DOHH2 (cell line): ENCODE results near the gene PTP4A2.

Experiments
- H3F3A ChIP-seq: fragments of 200-600 bp; sonication (generic), shearing (Covaris generic); 2 replicates; pipeline ENCODE4 v1.6.0; 2016; ENCODE audit warnings: antibody characterized with exemption, mild to moderate bottlenecking; ENCODE audit not compliant: control insufficient read depth, insufficient read depth
- H3K27ac ChIP-seq: fragments of 200-600 bp; sonication (generic); 2 replicates; pipeline ENCODE4 v1.5.1; 2014; ENCODE audit warnings: low read depth, mild to moderate bottlenecking, low read length, moderate library complexity
- H3K27me3 ChIP-seq: fragments of 200-600 bp; sonication (generic); 2 replicates; pipeline ENCODE4 v1.6.1; 2014; ENCODE audit warnings: mild to moderate bottlenecking, low read length, mixed read lengths; ENCODE audit not compliant: control insufficient read depth
- H3K36me3 ChIP-seq: fragments of 200-600 bp; sonication (generic); 2 replicates; pipeline ENCODE4 v1.6.1; 2014; ENCODE audit warnings: mild to moderate bottlenecking, low read length, moderate library complexity, mixed read lengths; ENCODE audit not compliant: control insufficient read depth
- H3K4me1 ChIP-seq: fragments of 200-600 bp; sonication (generic); 2 replicates; pipeline ENCODE4 v1.6.1; 2014; ENCODE audit warnings: mild to moderate bottlenecking, low read length, mixed read lengths; ENCODE audit not compliant: control insufficient read depth
- H3K4me2 ChIP-seq: fragments of 200-600 bp; sonication (generic); 2 replicates; pipeline ENCODE4 v1.6.0; 2014; ENCODE audit warnings: mild to moderate bottlenecking, low read length, moderate library complexity
- H3K4me3 ChIP-seq: fragments of 200-600 bp; sonication (generic); 2 replicates; pipeline ENCODE4 v1.5.1; 2014; ENCODE audit warnings: mild to moderate bottlenecking, low read length, mixed read lengths
- H3K79me2 ChIP-seq: fragments of 200-600 bp; sonication (generic); 2 replicates; pipeline ENCODE4 v1.6.1; 2014; ENCODE audit warnings: mild to moderate bottlenecking, low read length, mixed read lengths; ENCODE audit not compliant: control insufficient read depth
- H3K9me2 ChIP-seq: fragments of 200-600 bp; sonication (generic); replicated peaks from 2 replicates; pipeline ENCODE4 v1.6.1; 2014; ENCODE audit warnings: mild to moderate bottlenecking, low read length, mixed read lengths; ENCODE audit not compliant: control insufficient read depth
- H3K9me3 ChIP-seq: fragments of 200-600 bp; sonication (generic); 2 replicates; pipeline ENCODE4 v1.6.1; 2014; ENCODE audit warnings: antibody characterized with exemption, low read length, mixed read lengths; ENCODE audit not compliant: control insufficient read depth, insufficient read depth
- H4K20me1 ChIP-seq: fragments of 200-600 bp; sonication (generic); 2 replicates; pipeline ENCODE4 v1.6.0; 2014; ENCODE audit warnings: low read depth, mild to moderate bottlenecking, antibody characterized with exemption, low read length, moderate library complexity; ENCODE audit not compliant: control insufficient read depth, insufficient read depth
- CTCF ChIP-seq: fragments of 200-600 bp; sonication (generic); IDR thresholded peaks from one replicate; pipeline ENCODE4 v1.5.1; 2014; ENCODE audit warnings: antibody characterized with exemption, mild to moderate bottlenecking, low read depth, low read length; ENCODE audit not compliant: poor library complexity, severe bottlenecking
- EZH2phosphoT487 ChIP-seq: fragments of 200-600 bp; sonication (generic); IDR thresholded peaks from 2 replicates; pipeline ENCODE4 v1.6.1; 2017; ENCODE audit warnings: borderline replicate concordance, mild to moderate bottlenecking, antibody characterized with exemption, low read length, moderate library complexity, mixed read lengths

The PTP4A2 gene

GRCh38 chr1:31862071-31862470 is 76.1 kb downstream of the PTP4A2 start:
- Histone ChIP-seq H3K9me3 (no peaks in the 10 kb centered on the region), H3K27me3 (no peaks in the 10 kb centered on the region), H3K4me1 (peaks cover 9% of the 10 kb centered on the region), H3K4me3 (no peak overlapping the region), H3F3A (no peaks in the 10 kb centered on the region), H3K27ac (no peak overlapping the region), H3K36me3 (no peaks in the 10 kb centered on the region), H3K9me2 (no peaks in the 10 kb centered on the region), H4K20me1 (no peaks in the 10 kb centered on the region), H3K79me2 (no peaks in the 10 kb centered on the region), H3K4me2 (no peak overlapping the region)
- TF ChIP-seq CTCF, result no peak
- no peak for TF ChIP-seq EZH2phosphoT487

GRCh38 chr1:31861346-31861745 is 76.8 kb downstream of the PTP4A2 start:
- Histone ChIP-seq H3K4me1 (peaks cover 3% of the 10 kb centered on the region), H3K36me3 (no peaks in the 10 kb centered on the region), H3K9me2 (no peaks in the 10 kb centered on the region), H3F3A (no peaks in the 10 kb centered on the region), H3K9me3 (no peaks in the 10 kb centered on the region), H4K20me1 (no peaks in the 10 kb centered on the region), H3K4me3 (no peak overlapping the region), H3K79me2 (no peaks in the 10 kb centered on the region), H3K27me3 (no peaks in the 10 kb centered on the region), H3K4me2 (no peak overlapping the region), H3K27ac (no peak overlapping the region)
- TF ChIP-seq CTCF (peak; percentile 41), EZH2phosphoT487 (no peak)

- Histone ChIP-seq H3F3A (no peaks in the 10 kb centered on the region), H3K27ac (no peak overlapping the region), H4K20me1 (no peaks in the 10 kb centered on the region), H3K79me2 (no peaks in the 10 kb centered on the region), H3K9me2 (no peaks in the 10 kb centered on the region), H3K4me2 (no peak overlapping the region), H3K4me3 (no peak overlapping the region), H3K4me1 (no peaks in the 10 kb centered on the region), H3K36me3 (no peaks in the 10 kb centered on the region), H3K27me3 (no peaks in the 10 kb centered on the region), H3K9me3 (no peaks in the 10 kb centered on the region)
- TF ChIP-seq CTCF (no peak), EZH2phosphoT487 (no peak)
Observed at GRCh38 chr1:31860581-31860980, 77.6 kb downstream of the PTP4A2 start.

- H3K4me1 ChIP-seq, result no peaks in the 10 kb centered on the region
- no peak overlapping the region for H3K27ac ChIP-seq
- H3K79me2 ChIP-seq, result no peaks in the 10 kb centered on the region
- no peaks in the 10 kb centered on the region for H3K36me3 ChIP-seq
- H3K4me3 ChIP-seq, result no peak overlapping the region
- H4K20me1 ChIP-seq, result no peaks in the 10 kb centered on the region
- no peaks in the 10 kb centered on the region for H3K9me3 ChIP-seq
- no peaks in the 10 kb centered on the region for H3F3A ChIP-seq
- H3K4me2 ChIP-seq, result no peak overlapping the region
- H3K27me3 ChIP-seq, result no peaks in the 10 kb centered on the region
- H3K9me2 ChIP-seq, result no peaks in the 10 kb centered on the region
- no peak for TF ChIP-seq CTCF
Observed at GRCh38 chr1:31859719-31860118, 78.4 kb downstream of the PTP4A2 start.
